GM12878 (cell line): ENCODE data around the gene ZNF668. TPM values are rescaled to one million over a fixed set of nuclear protein-coding genes. Genes with fewer than 3 reads are reported as not detected.

Source experiments
- ATAC-seq: fragments of 200-7000 bp; cut with Tn5 transposase; 3 replicates; pipeline ENCODE4 v1.9.1; 2020; ENCODE audit warnings: mild to moderate bottlenecking, moderate library complexity
- BruUV-seq: library from RNA; stranded (reverse); fragments of 400-500 nt; replicated peaks from 2 replicates; lab custom pipeline; 2021; lab: Mats Ljungman, UMichigan
- CTCF ChIA-PET: fragments of 300-600 bp; sonication (Branson Sonifier 250); formaldehyde crosslinking; extraction: SDS; loops from one replicate; lab custom pipeline; 2021; ENCODE audit warnings: inconsistent platforms; lab: Yijun Ruan, JAX
- POLR2A ChIA-PET: fragments of 350-600 bp; formaldehyde crosslinking; extraction: SDS; loops from one replicate; lab custom pipeline; 2021; ENCODE audit warnings: inconsistent platforms; lab: Charles Lee
- RAD21 ChIA-PET: fragments of 300-600 bp; sonication (Branson Sonifier 250); formaldehyde crosslinking; loops from one replicate; lab custom pipeline; 2023; ENCODE audit warnings: antibody characterized with exemption; ENCODE audit not compliant: unreplicated experiment; lab: Charles Lee
- SMC1A ChIA-PET: fragments of 300-600 bp; sonication (Branson Sonifier 250); formaldehyde crosslinking; loops from one replicate; lab custom pipeline; 2023; ENCODE audit not compliant: unreplicated experiment, uncharacterized antibody; lab: Charles Lee
- DNase-seq: peaks from one replicate; pipeline ENCODE4 v3.0.0-alpha.2; 2011; ENCODE audit warnings: low read depth, low spot score
- FAIRE-seq: peaks from 3 replicates; lab custom pipeline; 2011; peaks lifted over from hg19 to GRCh38; lab: Jason Lieb, UNC
- H2AFZ ChIP-seq: 2 replicates; pipeline ENCODE4 v1.6.0; 2011; ENCODE audit warnings: low read depth, low read length, control low read depth; ENCODE audit not compliant: control insufficient read depth
- H3K27ac ChIP-seq: 2 replicates; pipeline ENCODE4 v1.5.1; 2011; ENCODE audit warnings: control low read depth; ENCODE audit not compliant: control insufficient read depth, insufficient read depth
- H3K27me3 ChIP-seq, 2 experiments: replicated peaks in 1 of 2; 2 replicates each; pipeline versions ENCODE4 v1.6.0 to v1.6.1; 2011; ENCODE audit warnings: low read length in 1 of 2; ENCODE audit not compliant: control insufficient read depth in 2 of 2, insufficient read depth in 2 of 2
- H3K36me3 ChIP-seq, 2 experiments: 2 replicates each; pipeline ENCODE4 v1.5.1; 2011; ENCODE audit warnings: low read length in 1 of 2; ENCODE audit not compliant: control insufficient read depth in 2 of 2, insufficient read depth in 2 of 2
- H3K4me1 ChIP-seq: 2 replicates; pipeline ENCODE4 v1.6.1; 2011; ENCODE audit warnings: mild to moderate bottlenecking, low read length, moderate library complexity, mixed read lengths; ENCODE audit not compliant: control insufficient read depth, insufficient read depth
- H3K4me2 ChIP-seq: 2 replicates; pipeline ENCODE4 v1.6.0; 2011; ENCODE audit warnings: control low read depth; ENCODE audit not compliant: control insufficient read depth, insufficient read depth
- H3K4me3 ChIP-seq: fragments of 200-600 bp; sonication (generic); 2 replicates; pipeline ENCODE4 v1.5.1; 2016
- H3K79me2 ChIP-seq: 2 replicates; pipeline ENCODE4 v1.6.0; 2011; ENCODE audit warnings: low read length; ENCODE audit not compliant: control insufficient read depth, insufficient read depth
- H3K9ac ChIP-seq: 2 replicates; pipeline ENCODE4 v1.8.0; 2011; ENCODE audit warnings: low read length, control low read depth, mixed read lengths; ENCODE audit not compliant: control insufficient read depth, insufficient read depth
- H3K9me3 ChIP-seq: replicated peaks from 3 replicates; pipeline ENCODE4 v1.5.1; 2011; ENCODE audit warnings: mild to moderate bottlenecking, low read length; ENCODE audit not compliant: control insufficient read depth, insufficient read depth
- H4K20me1 ChIP-seq: 2 replicates; pipeline ENCODE4 v1.6.0; 2011; ENCODE audit not compliant: control insufficient read depth, insufficient read depth
- ASH2L ChIP-seq: fragments of 300-600, 200-600 bp; sonication (generic); IDR thresholded peaks from 2 replicates; pipeline ENCODE4 v1.6.1; 2017; ENCODE audit warnings: low read depth, mild to moderate bottlenecking, borderline replicate concordance
- ESRRA ChIP-seq: IDR thresholded peaks from 2 replicates; pipeline ENCODE4 v1.6.1; 2012; ENCODE audit warnings: mild to moderate bottlenecking, low read length, improper control_type of control experiment
- FOXK2 ChIP-seq: fragments of 450-650 bp; IDR thresholded peaks from 2 replicates; pipeline ENCODE4 v1.6.1; 2017; ENCODE audit warnings: mild to moderate bottlenecking, moderate library complexity
- FOXM1 ChIP-seq: IDR thresholded peaks from 2 replicates; pipeline ENCODE4 v1.6.1; 2012; ENCODE audit warnings: low read depth, mild to moderate bottlenecking, inconsistent platforms, low read length, moderate library complexity
- HDGF ChIP-seq: fragments of 450-650 bp; IDR thresholded peaks from 2 replicates; pipeline ENCODE4 v1.6.1; 2016; ENCODE audit warnings: antibody characterized with exemption
- JUND ChIP-seq: IDR thresholded peaks from 2 replicates; pipeline ENCODE4 v1.6.1; 2012; ENCODE audit warnings: low read depth, mild to moderate bottlenecking, low read length, improper control_type of control experiment, moderate library complexity
- MTA2 ChIP-seq: fragments of 450-650 bp; IDR thresholded peaks from 2 replicates; pipeline ENCODE4 v1.6.1; 2016; ENCODE audit warnings: low read depth, mild to moderate bottlenecking, moderate library complexity
- MTA3 ChIP-seq: IDR thresholded peaks from 2 replicates; pipeline ENCODE4 v1.6.1; 2012; ENCODE audit warnings: low read length, inconsistent platforms, borderline replicate concordance
- NFIC ChIP-seq: IDR thresholded peaks from 2 replicates; pipeline ENCODE4 v1.6.1; 2012; ENCODE audit warnings: low read depth, mild to moderate bottlenecking, inconsistent platforms, low read length, moderate library complexity
- PAX8 ChIP-seq: fragments of 450-650 bp; IDR thresholded peaks from 2 replicates; pipeline ENCODE4 v1.6.1; 2017; ENCODE audit warnings: mild to moderate bottlenecking, moderate library complexity
- POLR2AphosphoS5 ChIP-seq: IDR thresholded peaks from 2 replicates; pipeline ENCODE4 v1.6.1; 2011; ENCODE audit warnings: mild to moderate bottlenecking, low read length, inconsistent platforms
- SPI1 ChIP-seq: IDR thresholded peaks from 2 replicates; pipeline ENCODE4 v1.6.1; 2011; ENCODE audit warnings: low read depth, mild to moderate bottlenecking, low read length, moderate library complexity, borderline replicate concordance; ENCODE audit not compliant: insufficient read depth
- TBL1XR1 ChIP-seq: IDR thresholded peaks from 2 replicates; pipeline ENCODE4 v1.6.1; 2012; ENCODE audit warnings: low read depth, low read length, improper control_type of control experiment
- TCF7 ChIP-seq: IDR thresholded peaks from 2 replicates; pipeline ENCODE4 v1.6.1; 2014; ENCODE audit warnings: antibody characterized with exemption, borderline replicate concordance
- ZBTB40 ChIP-seq: fragments of 450-650 bp; IDR thresholded peaks from 2 replicates; pipeline ENCODE4 v1.6.1; 2016; ENCODE audit warnings: mild to moderate bottlenecking, moderate library complexity, borderline replicate concordance
- WGBS: methylation state at CpG from one replicate; pipeline ENCODE4 v1.1.6; 2016; ENCODE audit warnings: low lambda C conversion rate; ENCODE audit not compliant: insufficient replicate concordance, insufficient coverage; ENCODE audit errors: missing lambda C conversion rate; 5-methylcytosine and 5-hydroxymethylcytosine counted together
- in situ Hi-C: fragments of 300-500 bp; cut with MboI; formaldehyde crosslinking; loops from 9 replicates; pipeline ENCODE4 v1.14.3; 2018; ENCODE audit warnings: mixed read lengths
- intact Hi-C: fragments of 100-400 bp; cut with micrococcal nuclease; formaldehyde crosslinking; loops from one replicate; pipeline ENCODE4 v1.14.2; 2022; ENCODE audit not compliant: unreplicated experiment
- polyA plus RNA-seq, 11 experiments: library from polyadenylated mRNA; depleted of rRNA in 4 of 11; unstranded in 6 of 11; stranded (reverse) in 5 of 11; fragments of >200 nt; fragmentation: Nextera tagmentation in 4 of 11; fragmentation: Illumina TruSeq in 1 of 11; extraction: Ambion mirVana in 4 of 11; extraction: Trizol in 1 of 11; gene quantifications; 1 replicate in 1 of 11; 2 replicates in 10 of 11; pipeline versions ENCODE4 v1.2.1 to v1.2.3, GENCODE V29; 2011 to 2016; ENCODE audit warnings: inconsistent platforms in 2 of 11, missing spikeins in 2 of 11, low read depth in 1 of 11
- total RNA-seq, 4 experiments: library from RNA; depleted of rRNA in 3 of 4; stranded (reverse); fragments of >200 nt in 3 of 4; fragmentation: Illumina TruSeq in 1 of 4; extraction: Trizol in 1 of 4; gene quantifications; 2 replicates each; pipeline versions ENCODE4 v1.2.1 to v1.2.3, GENCODE V29; 2013 to 2021

The ZNF668 gene
- total and polyA plus RNA-seq, 10 of the 15 experiments (the other 5 are each of a cell fraction or from before 2014, with no cell fraction given) = 0.05 to 20.7 (median 10.0) TPM; not detected in 1

- Histone ChIP-seq H3K9ac (no peak overlapping the region), H3K27ac (no peak overlapping the region), H2AFZ (no peak overlapping the region), H3K4me3 (no peak overlapping the region), H3K79me2 (peaks cover 13% of the 10 kb centered on the region), H3K27me3 (no peaks in the 10 kb centered on the region), H4K20me1 (no peaks in the 10 kb centered on the region), H3K4me2 (no peak overlapping the region), H3K9me3 (no peaks in the 10 kb centered on the region), H3K36me3 (peaks cover 0 to 4% of the 10 kb centered on the region in 2 experiments; a peak in 3 of 4 replicates), H3K4me1 (peaks cover 22% of the 10 kb centered on the region)
- FAIRE-seq (no peak), DNase-seq (no peak), ATAC-seq (no peak)
- BruUV-seq = no TSS peak
- SMC1A ChIA-PET = no interaction called here
- in situ Hi-C loops = loop anchor here (10.0 kb wide), 1 partner anchor 764 kb away; the partner anchor contains the start of gene ZNF267
- CTCF ChIA-PET = interaction anchor here (1.6 kb wide), 1 partner anchor 168 kb away, joined by 3 read pairs; no protein-coding TSS in a partner anchor
- POLR2A ChIA-PET = no interaction called here
- RAD21 ChIA-PET = no interaction called here
- intact Hi-C loops = loop anchor here (10.0 kb wide), 1 partner anchor 764 kb away; the partner anchor contains the start of gene ZNF267
- TF ChIP-seq SPI1 = no peak
- TF ChIP-seq TBL1XR1 = no peak
- TF ChIP-seq JUND = no peak
- TF ChIP-seq ZBTB40 = no peak
- TF ChIP-seq NFIC = no peak
- no peak for TF ChIP-seq PAX8
- TF ChIP-seq ASH2L = no peak
- TF ChIP-seq HDGF = no peak
- TF ChIP-seq FOXM1 = no peak
- TF ChIP-seq POLR2AphosphoS5 = no peak
- TF ChIP-seq MTA3 = no peak
- TF ChIP-seq MTA2 = no peak
- TF ChIP-seq ESRRA = no peak
- no peak for TF ChIP-seq FOXK2
- no peak for TF ChIP-seq TCF7
- WGBS = 81% methylated on average over 26 of the region's 26 CpGs
These were observed 36.3 kb upstream of the ZNF668 start for GRCh38 chr16:31110106-31111034.
